ENCODE results near the gene ZNF837.
"Not testable (repeated sequence)": the region's sequence is repeated elsewhere in the genome, so short reads cannot be mapped to it uniquely, and the experiment has no call there.

ZNF837 gene

DNA sequence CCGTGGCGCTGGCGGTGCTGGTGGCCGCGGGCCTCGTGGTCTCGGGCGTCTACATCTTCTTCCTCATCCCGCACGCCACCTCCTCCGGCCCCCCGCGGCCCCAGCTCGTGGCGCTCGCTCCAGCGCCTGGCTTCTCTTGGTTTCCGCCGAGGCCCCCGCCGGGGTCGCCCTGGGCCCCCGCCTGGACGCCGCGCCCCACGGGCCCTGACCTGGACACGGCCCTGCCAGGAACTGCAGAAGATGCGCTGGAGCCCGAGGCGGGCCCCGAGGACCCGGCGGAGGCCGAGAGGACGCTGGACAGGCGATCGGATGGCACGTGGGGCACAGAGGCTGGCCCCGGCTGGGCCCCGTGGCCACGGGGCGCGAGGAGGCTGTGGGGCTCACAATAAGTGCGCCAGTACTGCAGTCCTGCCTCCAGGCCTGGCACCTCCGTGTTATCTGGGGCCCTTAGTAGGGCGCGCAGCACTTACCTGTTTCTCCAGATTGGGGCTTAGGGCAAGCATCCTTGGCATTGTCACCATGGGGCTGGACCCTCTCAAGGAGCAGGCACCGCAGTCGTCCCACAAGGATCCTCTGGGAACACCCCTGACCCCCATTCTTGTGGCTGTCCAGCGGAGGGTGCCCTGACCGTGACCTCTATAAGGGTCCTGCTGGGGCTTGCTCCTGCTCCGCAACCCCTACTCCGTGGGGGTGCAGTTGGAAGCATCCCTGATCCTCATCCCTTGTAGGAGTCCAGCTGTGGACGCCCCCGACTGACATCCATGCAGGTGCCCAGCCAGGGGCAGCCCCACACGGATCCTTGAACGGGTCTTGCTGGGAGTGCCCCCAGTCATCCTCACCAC lies 16.1 kb upstream of the ZNF837 start:
- FAIRE-seq (no peak), DNase-seq (ENCODE audit: low spot score) (no peak)

DNA sequence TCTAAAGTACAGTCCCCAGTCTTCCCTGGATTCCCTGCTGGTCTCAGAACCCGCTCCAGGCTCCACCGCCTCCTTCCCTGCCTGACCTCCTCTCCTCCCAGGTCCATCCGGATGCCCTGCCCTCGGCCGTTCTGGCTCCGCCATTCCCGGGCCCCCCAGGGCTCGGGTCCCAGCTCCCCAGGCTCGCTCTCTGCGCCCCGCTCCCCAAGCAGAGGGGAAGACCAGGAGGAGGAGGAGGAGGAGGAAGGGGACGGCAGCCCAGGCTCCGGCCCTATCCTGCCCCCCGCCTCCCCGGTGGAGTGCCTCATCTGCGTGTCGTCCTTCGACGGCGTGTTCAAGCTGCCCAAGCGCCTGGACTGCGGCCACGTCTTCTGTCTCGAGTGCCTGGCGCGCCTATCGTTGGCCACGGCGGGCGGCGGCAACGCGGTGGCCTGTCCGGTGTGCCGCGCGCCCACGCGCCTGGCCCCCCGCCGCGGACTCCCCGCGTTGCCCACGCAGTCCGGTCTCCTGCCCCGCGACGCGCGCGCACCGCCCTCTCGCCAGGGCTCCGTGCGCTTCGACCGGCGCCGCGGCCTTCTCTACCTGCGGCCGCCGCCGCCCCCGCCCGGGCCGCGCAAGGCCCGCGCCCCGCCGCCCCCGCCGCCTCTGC lies 15.3 kb upstream of the ZNF837 start:
- DNase-seq (ENCODE audit: low spot score), result no peak

DNA sequence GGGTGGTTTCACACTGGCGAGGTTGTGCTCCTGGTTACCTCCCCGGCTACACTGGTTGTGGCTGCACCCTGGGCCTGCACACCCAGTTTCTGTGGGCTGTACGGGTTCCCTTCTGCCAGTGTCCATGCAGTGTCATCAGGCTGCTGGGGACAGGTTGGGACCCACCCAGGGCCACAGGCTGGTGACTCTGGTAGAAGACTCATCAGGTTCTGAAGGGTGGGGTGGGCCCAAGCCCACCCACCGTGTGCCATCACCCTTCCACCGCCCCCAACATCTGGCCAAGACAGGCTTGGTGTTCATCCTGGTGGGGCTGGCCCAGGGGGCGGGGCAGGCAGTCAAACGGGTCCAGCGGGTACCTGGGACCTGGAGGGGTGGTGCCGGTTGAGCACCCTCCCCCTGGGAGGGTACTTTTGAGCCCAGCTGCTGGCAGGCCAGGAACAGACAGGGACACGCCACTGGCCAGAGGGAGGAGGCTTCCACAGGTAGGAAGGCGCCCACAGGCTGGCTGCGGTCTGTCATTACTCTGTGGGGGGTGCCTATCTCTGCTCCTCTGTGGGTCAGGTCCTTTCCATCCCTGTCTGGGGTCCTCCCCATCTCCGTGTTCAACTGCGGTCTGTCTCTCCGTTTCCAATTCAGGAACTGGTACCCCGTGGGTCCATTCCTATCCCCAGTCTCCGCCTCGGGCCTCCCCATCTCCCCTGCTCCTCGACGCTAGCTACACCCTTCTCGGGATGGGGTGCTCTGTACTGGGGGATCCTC lies 14.6 kb upstream of the ZNF837 start, which contains the start of gene RNF225:
Gene RNF225, plus strand, starts transcription at position 437 of the 759 bp plus-strand sequence. CDS start 434 bp downstream, outside the sequence.
- FAIRE-seq, result no peak
- DNase-seq (ENCODE audit: low spot score), result no peak

More for the DNA sequence above, 15.3 kb upstream of the ZNF837 start:
- FAIRE-seq, result no peak

DNA sequence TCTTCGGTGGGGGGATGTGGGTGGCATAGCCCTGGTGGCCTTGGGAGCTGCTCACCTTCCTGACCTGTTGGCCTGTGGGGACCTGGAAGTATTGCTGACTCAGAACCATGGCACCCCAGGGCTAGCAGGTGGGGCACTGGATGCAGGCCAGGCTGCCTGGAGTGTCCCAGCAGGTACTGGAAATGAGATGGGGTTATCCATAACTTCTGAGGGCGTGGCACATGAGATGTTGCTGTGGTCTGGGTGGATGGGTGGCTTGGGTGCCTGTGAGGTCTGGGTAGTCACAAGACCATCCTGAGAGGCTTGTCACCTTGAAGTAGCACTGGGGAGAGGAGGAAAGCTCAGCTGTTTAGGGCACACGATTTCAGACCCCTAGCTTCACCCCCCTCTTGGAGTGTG lies 14.0 kb upstream of the ZNF837 start:
- DNase-seq (ENCODE audit: low spot score), result no peak
- no peak for FAIRE-seq

DNA sequence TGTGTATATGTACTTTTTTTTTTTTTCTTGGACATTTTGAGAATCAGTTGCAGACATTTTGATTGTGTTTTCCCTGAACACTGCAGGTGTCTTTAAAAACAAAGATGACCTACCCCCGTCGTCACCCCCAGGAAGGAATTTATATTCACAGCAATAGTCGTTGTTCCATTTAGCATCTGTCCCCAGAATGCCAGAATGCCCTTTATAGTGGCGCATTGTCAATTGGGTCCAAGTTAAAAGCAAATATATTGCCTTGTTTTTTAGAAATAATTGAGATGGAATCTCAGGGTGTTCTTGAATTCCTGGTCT lies 12.8 kb upstream of the ZNF837 start:
- no peak for FAIRE-seq
- DNase-seq (ENCODE audit: low spot score), result no peak

DNA sequence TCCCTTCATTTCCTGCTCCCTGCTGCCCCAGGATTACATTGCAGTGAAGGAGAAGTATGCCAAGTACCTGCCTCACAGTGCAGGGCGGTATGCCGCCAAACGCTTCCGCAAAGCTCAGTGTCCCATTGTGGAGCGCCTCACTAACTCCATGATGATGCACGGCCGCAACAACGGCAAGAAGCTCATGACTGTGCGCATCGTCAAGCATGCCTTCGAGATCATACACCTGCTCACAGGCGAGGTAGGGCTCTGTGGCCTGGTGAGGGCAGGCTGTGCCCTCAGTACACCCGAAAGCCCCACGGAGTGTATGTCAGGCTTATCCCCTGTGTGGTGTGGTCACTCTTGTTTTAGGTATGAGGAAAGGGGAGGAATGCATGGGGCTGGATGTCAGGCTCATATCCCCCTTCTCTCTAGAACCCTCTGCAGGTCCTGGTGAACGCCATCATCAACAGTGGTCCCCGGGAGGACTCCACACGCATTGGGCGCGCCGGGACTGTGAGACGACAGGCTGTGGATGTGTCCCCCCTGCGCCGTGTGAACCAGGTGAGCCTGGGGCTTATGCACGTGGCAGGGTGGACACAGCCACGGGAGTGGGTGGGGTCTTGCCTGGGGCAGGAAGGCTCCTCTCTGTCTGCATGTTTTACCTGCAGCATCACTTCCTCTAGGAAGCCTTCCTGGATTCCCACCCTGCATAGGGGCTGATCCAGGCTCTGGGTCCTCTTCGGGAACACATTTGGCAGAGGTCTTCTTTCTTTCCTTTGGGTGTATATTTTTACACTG lies 12.3 kb upstream of the ZNF837 start:
- FAIRE-seq (no peak), DNase-seq (ENCODE audit: low spot score) (no peak)

DNA sequence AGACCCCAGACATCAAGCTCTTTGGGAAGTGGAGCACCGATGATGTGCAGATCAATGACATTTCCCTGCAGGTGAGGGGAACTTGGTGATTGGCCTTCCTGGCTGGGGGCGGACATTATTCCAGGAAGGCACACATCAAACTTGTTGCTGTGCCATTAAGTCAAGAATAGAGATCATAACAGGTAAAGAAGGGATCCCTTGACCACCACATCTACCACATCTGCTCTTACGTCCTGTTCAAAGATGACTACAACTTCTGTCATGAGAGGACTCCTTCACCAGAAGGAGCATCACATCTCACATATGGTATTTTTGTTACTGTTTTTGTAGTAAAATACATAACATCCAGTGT lies 7.3 kb upstream of the ZNF837 start:
- FAIRE-seq (no peak), DNase-seq (ENCODE audit: low spot score) (no peak)

DNA sequence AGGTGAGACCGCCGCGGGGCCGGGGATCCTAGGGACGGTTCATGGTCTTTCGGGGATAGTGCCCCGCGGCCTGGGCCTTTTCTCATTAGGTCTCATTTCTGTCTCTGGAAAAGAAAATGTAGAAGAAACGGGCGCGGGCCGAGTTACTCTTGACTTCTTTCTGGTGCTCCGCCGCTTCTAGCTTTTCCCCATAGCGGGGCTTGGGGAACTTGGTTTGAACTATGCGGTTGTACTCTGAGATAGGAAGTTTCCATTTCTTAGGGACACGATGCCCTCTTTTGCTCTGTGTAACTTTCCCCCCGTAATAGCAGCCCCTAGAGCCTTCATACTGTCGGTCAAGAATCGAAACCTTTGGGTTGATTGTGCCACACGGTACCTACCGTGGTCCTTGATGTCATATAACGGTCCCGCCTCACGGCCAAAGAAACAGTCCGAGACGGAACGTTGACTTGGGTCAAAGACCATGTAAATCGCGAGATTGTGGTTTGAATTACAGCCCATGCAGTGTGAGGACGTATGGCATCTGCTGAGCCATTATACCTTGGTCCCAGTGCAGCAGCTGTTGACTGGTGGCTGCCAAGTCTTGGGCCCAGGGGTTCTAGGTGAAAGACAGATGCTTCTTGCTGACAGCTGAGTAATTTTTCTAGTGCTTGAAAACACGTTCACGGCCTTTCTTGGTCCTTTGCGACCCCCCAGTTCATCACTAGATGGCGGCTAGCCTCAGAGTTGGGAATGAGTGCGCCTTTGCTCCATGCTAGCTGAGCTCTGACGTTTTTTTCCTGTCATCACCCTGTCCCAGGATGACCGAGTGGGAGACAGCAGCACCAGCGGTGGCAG lies 6.7 kb upstream of the ZNF837 start:
- DNase-seq (ENCODE audit: low spot score) (no peak), FAIRE-seq (no peak)

DNA sequence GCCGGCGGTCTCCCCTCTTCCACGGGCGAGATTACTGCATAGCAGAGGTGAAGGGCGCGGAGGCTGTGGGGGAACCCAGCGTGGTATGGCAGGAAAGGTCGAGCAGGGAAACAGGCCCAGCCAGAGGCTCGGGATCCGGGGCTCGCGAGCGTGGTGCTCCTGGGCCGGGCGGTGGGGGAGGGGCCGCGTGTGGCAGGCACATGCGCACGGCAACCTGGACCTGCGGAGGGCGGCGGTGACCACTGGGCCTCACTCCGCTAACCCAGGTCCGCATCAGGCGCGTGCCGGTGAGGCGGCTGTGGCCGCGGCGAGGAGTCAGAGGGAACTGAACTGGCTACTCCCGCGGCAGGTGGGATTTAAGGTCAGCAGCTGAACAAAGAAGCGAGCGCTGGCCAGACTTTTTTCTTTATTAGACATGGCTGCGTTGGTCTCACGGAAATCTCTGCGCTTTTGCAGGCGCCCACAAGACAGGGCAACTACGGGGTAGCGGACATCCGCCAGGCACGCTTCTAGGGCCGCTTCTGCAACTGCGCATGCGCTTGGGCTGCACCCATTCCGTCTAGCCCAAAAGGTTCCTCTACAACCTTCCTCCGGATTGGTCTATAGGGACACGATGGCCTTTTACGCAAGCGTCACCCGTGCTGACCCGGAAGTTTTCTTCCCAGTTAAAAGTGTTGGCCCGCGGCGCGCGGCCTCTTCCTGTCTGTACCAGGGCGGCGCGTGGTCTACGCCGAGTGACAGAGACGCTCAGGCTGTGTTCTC lies 5.9 kb upstream of the ZNF837 start, which contains the start of gene RPS5:
Gene RPS5, plus strand, starts transcription at position 694 of the 762 bp plus-strand sequence. CDS start 869 bp downstream, outside the sequence.
- FAIRE-seq (peak; percentile 65), DNase-seq (ENCODE audit: low spot score) (peak; percentile 99)

DNA sequence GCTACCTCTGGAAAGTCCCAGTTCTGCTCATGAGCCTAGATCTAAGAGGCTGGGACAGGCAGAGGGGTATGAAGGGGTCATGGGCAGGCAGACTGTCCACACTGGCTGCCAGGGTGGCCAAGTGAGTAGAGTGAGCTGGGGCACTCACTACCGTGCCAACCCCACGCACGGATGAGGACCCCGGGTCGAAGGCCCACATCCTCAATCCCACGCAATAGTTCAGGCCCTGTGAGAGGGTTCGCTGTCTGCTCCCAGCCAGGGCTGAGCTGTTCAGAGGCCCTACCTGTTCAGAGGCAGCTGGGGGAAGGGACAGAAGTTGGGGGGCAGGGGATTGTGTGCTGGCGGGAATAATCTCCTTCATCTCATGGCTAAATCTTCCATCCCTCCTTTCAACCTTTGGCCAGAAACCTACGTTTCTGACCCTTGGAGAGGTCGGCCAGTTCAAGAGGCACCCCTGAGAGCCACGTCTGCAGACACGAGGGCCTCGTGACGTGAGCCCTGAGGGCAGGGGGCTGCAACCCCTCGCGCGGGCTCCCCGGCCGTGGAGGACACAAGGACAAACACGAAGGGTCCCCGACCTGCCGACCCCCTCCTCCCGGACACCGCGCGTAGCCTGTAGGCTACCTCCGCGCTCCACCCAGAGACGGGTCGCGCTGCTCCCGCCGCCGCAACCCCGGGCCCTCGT lies 5.2 kb upstream of the ZNF837 start:
- FAIRE-seq (no peak), DNase-seq (ENCODE audit: low spot score) (no peak)

DNA sequence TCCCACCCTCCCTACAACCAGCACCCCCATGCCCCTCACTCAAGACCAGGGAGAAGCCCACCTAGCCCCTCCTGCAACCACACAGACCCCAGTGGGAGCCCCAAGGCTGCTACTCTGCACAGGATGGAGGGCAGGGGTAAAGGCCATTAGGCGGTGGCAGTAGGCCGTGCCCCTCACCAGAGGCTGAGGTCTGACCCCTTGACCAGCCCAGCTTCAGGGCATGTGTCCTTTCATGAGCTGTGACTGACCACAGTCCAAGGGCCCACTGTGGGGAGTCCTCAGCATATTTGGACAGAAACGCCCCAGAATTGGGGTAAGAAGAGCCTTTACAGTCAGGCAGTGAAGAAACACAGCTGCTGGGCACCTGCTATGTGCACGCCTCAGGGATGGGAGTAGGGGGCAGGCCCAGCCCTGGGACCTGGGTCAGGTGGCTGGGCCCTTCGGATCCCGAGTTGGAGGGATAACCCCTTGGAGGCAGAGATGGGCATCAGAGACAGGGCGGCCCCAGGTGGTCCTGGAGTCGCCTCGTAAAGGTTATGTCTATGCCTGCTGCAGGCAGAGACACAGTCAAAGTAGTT lies 4.6 kb upstream of the ZNF837 start:
- DNase-seq (ENCODE audit: low spot score) (no peak), FAIRE-seq (no peak)

DNA sequence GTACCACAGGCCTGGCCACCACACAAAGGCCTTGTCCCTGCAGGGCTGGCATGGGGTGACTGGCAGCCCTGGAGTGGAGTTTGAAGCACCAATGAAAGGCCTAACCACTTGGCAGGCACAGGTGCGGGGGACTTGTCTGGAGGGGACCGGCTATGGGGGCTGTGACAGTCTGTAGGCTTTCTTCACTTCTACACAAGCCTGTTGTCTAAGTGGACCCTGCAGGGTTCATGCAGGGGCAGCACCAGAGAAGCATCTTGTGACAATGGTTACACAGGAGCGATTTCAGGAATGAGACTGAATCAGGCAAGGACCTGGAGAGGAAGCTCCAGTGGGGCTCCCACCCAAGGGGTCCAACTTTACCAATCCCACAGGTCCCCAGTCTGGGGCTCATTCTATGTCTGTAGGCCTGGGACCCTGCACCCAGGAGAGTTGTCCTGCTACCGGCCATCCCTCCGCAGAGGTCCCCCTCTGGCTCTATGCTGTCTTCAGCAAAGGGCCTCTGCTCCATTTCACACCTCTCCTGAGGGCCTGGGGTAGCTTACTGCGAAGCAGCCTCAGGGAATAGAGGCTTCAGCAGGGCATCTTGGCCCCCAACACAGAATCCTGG lies 2.3 kb upstream of the ZNF837 start:
- DNase-seq (ENCODE audit: low spot score) (no peak), FAIRE-seq (no peak)

DNA sequence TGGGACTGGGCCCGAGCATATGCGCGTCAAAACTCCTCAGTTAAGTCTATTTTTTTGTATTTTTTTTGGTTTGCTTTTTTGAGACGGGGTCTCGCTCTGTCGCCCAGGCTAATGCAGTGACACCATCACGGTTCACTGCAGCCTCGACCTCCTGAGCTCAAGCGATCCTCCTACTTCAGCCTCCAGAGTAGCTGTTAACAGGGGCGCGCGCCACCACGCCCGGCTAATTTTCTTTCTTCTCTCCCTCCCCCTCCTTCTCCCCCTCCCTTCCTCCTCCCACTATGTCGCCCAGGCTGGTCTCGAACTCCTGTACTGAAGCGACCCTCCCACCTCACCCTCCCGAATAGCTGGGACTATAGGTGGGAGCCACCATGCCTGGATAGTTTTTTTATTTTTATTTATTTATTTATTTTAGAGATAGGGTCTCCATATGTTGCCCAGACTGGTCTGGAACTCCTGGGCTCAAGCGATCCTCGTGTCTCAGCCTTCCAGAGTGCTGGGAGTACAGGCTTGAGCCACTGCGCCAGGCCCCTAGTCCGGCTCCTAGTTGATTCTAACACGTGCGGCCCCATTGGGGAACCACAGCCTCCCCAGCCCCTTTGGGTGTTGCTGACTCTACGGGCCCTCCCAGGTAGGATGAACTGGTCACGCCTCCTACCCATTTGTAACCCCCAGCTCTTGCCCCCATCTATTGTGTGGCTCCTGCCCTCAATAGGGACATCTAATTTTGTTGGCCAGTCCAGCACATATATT lies 806 bp upstream of the ZNF837 start:
- DNase-seq (ENCODE audit: low spot score), result no peak
- FAIRE-seq, result no peak

DNA sequence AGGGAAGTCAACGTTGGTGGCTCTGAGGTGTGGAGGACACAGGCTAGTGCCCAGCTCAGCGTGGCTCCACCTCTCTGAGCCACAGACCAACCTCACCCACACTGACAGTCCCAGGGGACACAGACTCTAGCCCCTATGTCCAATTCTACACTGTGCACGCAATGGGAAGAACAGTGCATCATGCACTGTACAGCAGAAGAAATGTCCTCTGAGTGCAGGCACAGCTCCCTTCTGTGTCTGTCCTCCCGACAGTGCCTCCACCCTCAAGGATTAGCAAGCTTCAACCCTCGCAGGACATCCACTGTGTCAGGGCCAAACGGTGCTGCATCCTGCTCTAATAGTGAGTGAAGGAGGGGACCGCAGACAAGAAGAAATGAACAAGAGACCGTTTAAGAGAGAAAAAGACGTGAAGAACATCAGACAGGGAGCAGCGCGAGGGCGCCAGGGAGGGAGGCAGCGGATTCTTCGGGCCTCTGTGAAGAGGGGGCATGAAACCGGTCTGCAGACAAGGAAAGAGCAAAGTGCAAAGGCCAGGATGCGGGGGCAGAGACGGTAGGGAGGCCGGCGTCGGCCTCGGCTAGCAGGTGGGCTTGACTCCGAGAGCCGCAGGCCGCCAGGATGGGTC lies 681 bp downstream of the ZNF837 start:
- FAIRE-seq (no peak), DNase-seq (ENCODE audit: low spot score) (no peak)

DNA sequence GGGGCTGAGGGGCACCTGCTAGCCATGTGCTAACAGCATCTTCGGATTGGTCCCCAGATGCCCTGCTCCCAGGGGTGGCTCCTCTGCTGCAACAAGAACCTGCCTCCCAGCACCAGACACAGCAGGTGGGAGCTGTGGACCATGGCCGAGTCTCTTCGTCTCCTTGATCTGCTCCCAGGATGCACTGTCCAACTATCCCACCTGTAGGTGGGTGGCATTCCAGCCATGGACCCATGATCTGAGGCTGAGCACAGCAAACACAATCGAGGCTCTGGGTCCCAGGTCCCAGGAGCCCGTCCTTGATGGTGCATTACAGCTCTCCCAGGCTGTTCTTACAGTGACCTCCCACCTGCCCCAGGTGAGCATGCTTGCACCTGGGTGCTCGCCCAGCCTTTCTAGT lies 1.6 kb downstream of the ZNF837 start:
- FAIRE-seq (no peak), DNase-seq (ENCODE audit: low spot score) (no peak)

DNA sequence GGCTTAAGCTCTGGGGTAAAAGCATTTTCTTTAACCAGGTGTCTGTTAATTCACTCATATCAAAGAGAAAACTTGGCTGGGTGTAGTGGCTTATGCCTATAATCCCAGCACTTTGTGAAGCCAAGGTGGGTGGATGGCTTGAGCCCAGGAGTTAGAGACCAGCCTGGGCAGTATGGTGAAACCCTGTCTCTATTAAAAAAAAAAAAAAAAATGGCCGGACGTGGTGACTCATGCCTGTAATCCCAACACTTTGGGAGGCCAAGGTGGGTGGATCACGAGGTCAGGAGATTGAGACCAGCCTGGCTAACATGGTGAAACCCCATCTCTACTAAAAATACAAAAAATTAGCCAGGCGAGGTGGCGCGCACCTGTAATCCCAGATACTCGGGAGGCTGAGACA lies 4.1 kb downstream of the ZNF837 start:
- DNase-seq (ENCODE audit: low spot score); FAIRE-seq: not testable (repeated sequence)

DNA sequence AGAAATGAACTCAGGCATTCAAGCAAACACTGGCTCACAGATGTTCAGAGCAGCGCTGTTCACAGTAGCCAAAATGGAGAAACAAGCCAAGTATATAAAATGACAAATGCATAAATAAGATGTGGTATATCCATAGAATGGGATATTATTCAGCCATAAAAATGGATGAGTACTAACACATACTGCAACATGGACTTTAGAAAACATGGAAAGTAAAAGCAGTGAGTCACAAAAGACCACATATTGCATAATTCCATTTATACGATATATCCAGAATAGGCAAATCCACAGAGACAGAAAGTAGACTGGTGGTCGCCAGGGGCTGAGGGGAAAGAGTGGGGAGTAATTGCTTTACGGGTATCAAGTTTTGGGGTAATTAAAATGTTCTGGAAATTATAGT lies 6.6 kb downstream of the ZNF837 start:
- DNase-seq (ENCODE audit: low spot score) (no peak), FAIRE-seq (no peak)
